Activated T-helper 1 cell treated with anti-CD3 and anti-CD28 coated beads, Interleukin-12 subunit alpha, Interleukin-12 subunit beta, Interleukin-2, Interleukin-4 antibody, amounts not matched to agents 30 ng/mL and 10 ng/mL and 1 ng/mL, durations not matched to agents 14 hours and 24 hours and 36 hours (primary cell): ENCODE results near the gene KIF25. TPM values are rescaled to one million over a fixed set of nuclear protein-coding genes. Genes with fewer than 3 reads are reported as not detected.

ENCODE experiments used
- DNase-seq: peaks from one replicate; pipeline ENCODE4 v3.0.0; 2021; ENCODE audit warnings: low spot score
- H3K27ac Mint-ChIP-seq: one replicate; pipeline ENCODE4 v1.8.0; 2021; ENCODE audit warnings: mild to moderate bottlenecking, mixed read lengths
- H3K27me3 Mint-ChIP-seq: one replicate; pipeline ENCODE4 v1.8.0; 2022; ENCODE audit warnings: mild to moderate bottlenecking, moderate library complexity, mixed read lengths; ENCODE audit not compliant: insufficient read depth
- H3K36me3 Mint-ChIP-seq: one replicate; pipeline ENCODE4 v1.8.0; 2021; ENCODE audit warnings: low read depth, mixed read lengths
- H3K4me1 Mint-ChIP-seq: one replicate; pipeline ENCODE4 v1.8.0; 2021; ENCODE audit warnings: low read depth, mixed read lengths
- H3K4me3 Mint-ChIP-seq: one replicate; pipeline ENCODE4 v1.8.0; 2021; ENCODE audit warnings: mild to moderate bottlenecking, moderate library complexity, mixed read lengths
- H3K9me3 Mint-ChIP-seq: one replicate; pipeline ENCODE4 v1.8.0; 2021; ENCODE audit warnings: mixed read lengths
- intact Hi-C: fragments of 100-400 bp; cut with micrococcal nuclease; formaldehyde crosslinking; loops from one replicate; pipeline ENCODE4 v1.15.1; 2024
- total RNA-seq: library from RNA; stranded (reverse); gene quantifications from 2 replicates; pipeline ENCODE4 v1.2.3, GENCODE V29; 2022

The KIF25 gene
- total RNA-seq, 1 donor from 2014 or later, result not detected

DNA sequence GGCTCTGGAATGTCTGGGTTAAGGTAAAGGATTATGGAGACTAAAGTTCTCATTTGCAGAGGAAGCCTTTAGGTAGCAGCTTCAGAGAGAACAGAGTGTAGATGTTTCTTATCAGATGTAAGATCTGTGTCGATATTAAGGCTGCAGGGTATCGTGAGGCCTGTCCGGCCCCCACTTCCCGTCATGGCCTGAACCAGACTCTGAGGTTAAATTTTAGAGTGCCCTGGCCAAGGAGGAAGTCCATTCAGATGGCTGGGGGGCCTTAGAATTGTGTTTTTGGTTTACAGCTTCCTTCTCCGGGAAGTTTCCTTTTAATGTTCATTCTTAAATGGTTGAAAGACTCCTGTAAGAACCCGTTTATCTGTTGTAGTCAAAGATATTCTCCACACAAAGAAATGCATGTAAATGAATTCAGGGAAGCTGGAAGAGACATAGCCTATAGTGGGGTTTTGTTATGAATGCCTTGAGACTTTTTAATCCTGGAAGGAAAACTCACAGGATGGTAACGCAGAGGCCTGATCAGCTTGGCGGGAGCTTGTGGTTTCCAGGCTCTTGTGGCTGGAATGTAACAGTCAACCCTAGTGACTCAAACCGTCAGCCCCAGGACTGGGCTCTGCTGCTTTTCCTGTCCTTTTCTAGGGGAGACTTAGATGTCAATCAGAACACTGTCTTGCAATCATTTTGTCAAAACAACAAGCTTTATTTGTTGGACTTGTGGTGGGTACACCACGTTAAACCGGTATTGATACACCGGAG is 34.7 kb downstream of the KIF25 start:
- no peak overlapping the region for H3K4me3 Mint-ChIP-seq
- H3K27me3 Mint-ChIP-seq, result no peaks in the 10 kb centered on the region
- H3K27ac Mint-ChIP-seq, result no peak overlapping the region
- no peaks in the 10 kb centered on the region for H3K36me3 Mint-ChIP-seq
- H3K9me3 Mint-ChIP-seq, result no peaks in the 10 kb centered on the region
- intact Hi-C loops, result no loop called here
- H3K4me1 Mint-ChIP-seq, result peaks cover 12% of the 10 kb centered on the region
- no peak for DNase-seq

DNA sequence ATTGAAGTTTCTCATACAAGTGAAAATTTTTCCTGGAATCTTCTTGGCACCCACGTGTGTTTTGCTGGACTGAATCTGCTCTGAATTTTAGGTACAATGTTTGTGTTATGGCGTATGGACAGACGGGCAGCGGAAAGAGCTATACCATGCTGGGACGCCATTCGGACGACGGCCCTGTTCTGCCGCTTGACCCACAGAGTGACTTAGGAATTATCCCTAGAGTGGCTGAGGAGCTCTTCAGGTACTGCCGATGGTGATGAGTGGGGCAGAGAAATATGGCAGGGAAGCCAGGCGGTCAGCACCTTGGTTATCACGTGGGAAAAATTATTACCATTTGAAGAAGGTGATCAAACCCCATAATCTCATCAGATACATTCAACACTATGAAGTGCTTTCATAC is 36.3 kb downstream of the KIF25 start:
- H3K4me3 Mint-ChIP-seq, result no peak overlapping the region
- no peak overlapping the region for H3K27ac Mint-ChIP-seq
- peaks cover 12% of the 10 kb centered on the region for H3K4me1 Mint-ChIP-seq
- H3K36me3 Mint-ChIP-seq, result no peaks in the 10 kb centered on the region
- no peak for DNase-seq
- peaks cover 6% of the 10 kb centered on the region for H3K9me3 Mint-ChIP-seq
- intact Hi-C loops, result no loop called here
- H3K27me3 Mint-ChIP-seq, result no peaks in the 10 kb centered on the region

DNA sequence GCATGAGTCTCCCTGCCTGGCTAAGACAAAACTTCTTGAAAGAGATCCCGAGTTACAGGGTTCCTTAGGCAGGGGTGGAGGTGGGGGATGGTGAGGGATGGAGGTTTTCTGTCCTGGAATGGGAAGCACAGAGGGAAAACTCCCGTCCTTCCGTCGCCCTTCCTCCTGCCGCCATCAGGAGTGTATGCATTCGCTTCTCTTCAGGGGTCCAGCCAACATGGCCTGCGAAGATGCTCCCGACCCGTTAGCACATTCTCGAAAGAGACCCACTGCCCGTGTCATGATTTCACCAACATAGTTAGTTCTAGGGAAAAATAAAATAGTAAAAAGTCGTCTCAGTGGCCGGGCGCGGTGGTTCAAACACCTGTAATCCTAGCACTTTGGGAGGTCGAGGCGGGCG is 37.1 kb downstream of the KIF25 start:
- H3K36me3 Mint-ChIP-seq, result no peaks in the 10 kb centered on the region
- no peak for DNase-seq
- peaks cover 12% of the 10 kb centered on the region for H3K4me1 Mint-ChIP-seq
- H3K27ac Mint-ChIP-seq, result no peak overlapping the region
- peaks cover 10% of the 10 kb centered on the region for H3K9me3 Mint-ChIP-seq
- H3K27me3 Mint-ChIP-seq, result no peaks in the 10 kb centered on the region
- intact Hi-C loops, result no loop called here
- peak overlapping the region; percentile 15 for H3K4me3 Mint-ChIP-seq

DNA sequence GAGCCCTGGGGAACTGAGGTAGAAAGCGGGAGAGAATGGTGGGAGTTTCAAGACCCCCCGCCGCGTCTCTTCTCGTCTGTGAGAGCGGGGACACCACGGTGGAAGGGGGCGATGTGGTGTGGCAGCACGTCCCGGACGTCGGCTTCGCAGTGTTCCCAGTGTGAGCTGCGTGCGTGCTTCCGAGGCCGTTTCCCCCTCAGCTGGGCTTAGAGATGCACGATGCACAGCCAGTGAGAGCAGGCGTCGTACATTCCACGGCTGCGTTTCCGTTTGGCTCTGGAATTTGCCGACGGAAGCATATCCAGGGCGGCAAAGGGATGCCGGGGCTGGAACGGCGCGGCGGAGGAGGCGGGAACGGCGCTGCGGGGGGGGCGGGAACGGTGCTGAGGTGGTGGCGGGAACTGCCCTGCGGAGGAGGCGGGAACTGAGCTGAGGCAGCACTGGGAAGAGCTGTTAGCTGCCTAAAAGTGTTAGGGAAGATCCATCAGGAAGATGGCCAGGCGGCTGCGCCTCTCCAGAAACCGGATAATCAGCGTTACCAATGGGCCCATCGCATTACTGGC is 37.7 kb downstream of the KIF25 start:
- Mint-ChIP-seq H3K4me3 (peak overlapping the region; percentile 49), H3K27me3 (no peaks in the 10 kb centered on the region), H3K4me1 (peaks cover 12% of the 10 kb centered on the region), H3K27ac (no peak overlapping the region), H3K36me3 (no peaks in the 10 kb centered on the region), H3K9me3 (peaks cover 15% of the 10 kb centered on the region)
- DNase-seq, result no peak
- intact Hi-C loops, result no loop called here

DNA sequence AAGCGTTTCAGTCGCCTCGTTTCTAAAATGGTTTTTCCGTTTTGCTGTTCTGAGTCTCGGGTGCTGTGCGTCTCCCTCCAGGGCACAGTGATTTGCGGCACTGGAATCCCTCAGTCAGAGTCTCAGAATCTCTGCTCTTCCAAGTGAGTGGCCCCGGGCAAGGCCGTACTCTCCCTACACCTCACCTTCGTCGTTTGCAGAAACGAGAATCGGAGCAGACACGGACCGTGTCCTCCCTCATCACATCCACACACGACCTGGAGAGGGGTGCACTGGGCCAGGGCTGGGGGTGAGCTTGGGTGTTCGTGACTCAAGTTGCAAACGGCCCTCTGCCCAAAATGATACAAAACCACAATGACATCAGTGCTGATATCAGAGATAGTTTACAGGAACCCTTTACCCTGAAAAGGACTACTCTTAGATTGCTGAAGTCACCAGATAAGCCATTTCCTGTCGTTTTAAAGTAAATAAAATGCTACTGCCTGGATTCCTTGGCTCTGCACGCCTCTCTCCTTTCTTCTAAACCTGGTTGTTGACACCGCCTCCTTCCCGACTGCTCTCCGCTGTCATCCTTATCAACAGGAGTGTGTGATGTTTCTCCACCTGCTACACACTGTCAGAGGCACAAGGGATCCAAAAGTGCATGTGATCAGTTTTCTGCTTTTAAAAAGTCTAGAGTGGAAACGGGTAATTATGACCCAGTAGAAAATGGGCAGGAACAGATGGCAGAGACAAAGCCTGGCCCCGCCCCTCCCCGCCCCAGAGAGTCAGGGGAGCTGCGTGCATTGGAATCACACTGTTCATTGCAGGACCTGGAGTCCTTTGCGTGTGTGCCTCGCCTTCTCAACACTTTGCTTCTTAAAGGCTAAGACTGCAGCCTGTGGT is 38.4 kb downstream of the KIF25 start:
- Mint-ChIP-seq H3K36me3 (no peaks in the 10 kb centered on the region), H3K4me3 (peak overlapping the region; percentile 63), H3K4me1 (peaks cover 12% of the 10 kb centered on the region), H3K27me3 (no peaks in the 10 kb centered on the region), H3K9me3 (peaks cover 15% of the 10 kb centered on the region), H3K27ac (no peak overlapping the region)
- no peak for DNase-seq
- intact Hi-C loops, result no loop called here

DNA sequence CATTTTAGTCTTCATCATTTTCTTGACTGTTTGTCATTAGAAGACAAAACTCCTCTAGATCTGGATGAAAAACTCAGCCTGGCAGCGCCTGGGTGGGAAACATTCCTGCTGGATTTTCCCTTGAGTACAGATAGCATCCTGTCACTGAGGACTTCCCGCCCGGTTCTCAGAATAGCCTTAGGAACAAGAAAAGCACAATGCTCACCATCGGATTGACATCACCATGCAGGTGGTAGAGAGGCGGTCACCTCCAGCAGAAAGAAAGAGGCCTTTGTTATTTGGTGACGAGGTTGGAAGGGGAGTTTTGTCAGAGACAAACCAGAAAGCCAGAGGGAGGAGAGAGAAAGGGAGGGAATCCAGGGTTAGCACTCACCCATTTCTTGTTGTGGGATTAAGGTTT is 39.8 kb downstream of the KIF25 start:
- Mint-ChIP-seq H3K27me3 (no peaks in the 10 kb centered on the region), H3K9me3 (peaks cover 15% of the 10 kb centered on the region), H3K4me1 (peaks cover 12% of the 10 kb centered on the region), H3K36me3 (no peaks in the 10 kb centered on the region), H3K4me3 (no peak overlapping the region), H3K27ac (no peak overlapping the region)
- no peak for DNase-seq
- intact Hi-C loops, result no loop called here

DNA sequence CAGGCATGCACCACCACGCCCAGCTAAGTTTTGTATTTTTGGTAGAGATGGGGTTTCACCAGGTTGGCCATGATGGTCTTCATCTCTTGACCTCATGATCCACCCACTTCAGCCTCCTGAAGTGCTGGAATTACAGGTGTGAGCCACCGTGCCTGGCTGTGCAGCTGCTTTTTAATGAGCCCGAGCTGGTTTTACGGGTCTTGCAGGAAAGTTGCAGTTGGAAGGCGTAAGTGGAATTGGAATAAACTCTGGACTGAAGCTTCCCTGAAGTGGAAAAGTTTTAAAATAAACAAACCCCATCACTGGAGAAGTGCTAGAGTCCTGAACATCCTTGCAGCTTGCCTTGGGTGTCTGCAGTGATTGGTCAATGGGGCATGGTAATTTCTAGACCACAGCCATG is 40.4 kb downstream of the KIF25 start:
- Mint-ChIP-seq H3K9me3 (peaks cover 15% of the 10 kb centered on the region), H3K4me3 (no peak overlapping the region), H3K4me1 (peaks cover 12% of the 10 kb centered on the region), H3K27me3 (no peaks in the 10 kb centered on the region), H3K27ac (no peak overlapping the region), H3K36me3 (no peaks in the 10 kb centered on the region)
- no peak for DNase-seq
- intact Hi-C loops, result no loop called here

DNA sequence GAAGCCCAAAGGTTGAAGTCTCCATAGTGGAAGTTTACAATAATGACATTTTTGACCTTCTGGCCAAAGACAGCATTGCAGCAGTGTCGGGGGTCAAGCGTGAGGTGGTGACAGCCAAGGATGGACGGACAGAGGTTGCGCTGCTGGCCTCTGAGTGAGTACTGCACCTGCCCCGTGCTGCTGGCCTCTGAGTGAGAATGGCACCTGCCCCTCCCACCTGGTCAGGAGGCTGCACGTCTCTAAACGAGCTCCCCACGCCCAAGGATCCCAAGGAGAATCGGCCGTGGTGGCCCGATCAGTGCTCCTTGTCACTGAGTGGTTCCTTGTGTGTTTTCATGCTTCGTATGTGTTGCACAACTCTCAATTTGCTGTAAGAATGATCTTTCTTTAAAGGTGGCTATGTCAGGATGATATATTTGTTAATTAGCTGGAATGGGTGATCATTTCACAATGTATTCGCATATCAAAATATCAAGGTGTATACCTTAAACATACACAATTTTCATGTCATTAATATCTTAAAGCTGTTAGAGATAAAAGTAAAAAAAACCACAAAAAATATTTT is 41.2 kb downstream of the KIF25 start:
- H3K9me3 Mint-ChIP-seq, result peaks cover 15% of the 10 kb centered on the region
- no peak overlapping the region for H3K4me3 Mint-ChIP-seq
- no peak for DNase-seq
- H3K27me3 Mint-ChIP-seq, result no peaks in the 10 kb centered on the region
- no peak overlapping the region for H3K27ac Mint-ChIP-seq
- H3K4me1 Mint-ChIP-seq, result peaks cover 12% of the 10 kb centered on the region
- intact Hi-C loops, result no loop called here
- no peaks in the 10 kb centered on the region for H3K36me3 Mint-ChIP-seq

DNA sequence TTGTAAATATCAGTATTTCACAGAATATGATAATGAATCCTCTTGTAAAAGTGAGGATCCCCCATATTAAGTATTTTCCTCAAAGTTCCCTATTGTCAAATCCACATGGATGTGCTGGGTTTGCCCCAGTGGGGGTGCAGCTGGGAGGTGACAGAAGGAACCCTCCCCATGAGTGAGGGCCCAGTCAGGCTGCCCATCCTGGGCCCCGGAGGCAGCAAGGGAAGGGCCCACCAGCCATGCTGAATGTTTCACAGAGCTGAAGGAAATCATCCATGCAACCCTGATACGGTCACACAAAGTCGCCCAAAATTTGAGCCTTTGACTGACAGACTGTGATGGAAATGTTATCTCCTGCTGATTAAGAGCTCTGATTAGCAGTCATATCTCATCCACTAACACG is 41.8 kb downstream of the KIF25 start:
- intact Hi-C loops, result no loop called here

DNA sequence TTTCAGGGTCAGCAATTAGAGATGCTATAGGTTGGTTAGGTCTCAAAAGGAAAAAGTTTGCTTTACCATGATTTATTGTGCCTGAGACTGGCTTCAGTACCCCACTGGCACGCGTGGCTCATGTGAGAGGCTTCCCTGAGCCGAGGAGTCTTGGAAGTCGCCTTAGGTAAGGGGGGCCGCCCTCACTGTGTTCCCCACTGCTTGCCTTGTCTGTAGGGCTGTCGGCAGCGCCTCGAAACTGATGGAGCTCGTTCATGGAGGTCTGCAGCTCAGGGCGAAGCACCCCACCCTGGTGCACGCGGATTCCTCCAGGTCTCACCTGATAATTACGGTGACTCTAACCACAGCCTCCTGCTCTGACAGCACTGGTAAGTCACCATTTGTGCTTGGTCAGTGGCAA is 42.4 kb downstream of the KIF25 start:
- no peak for DNase-seq
- Mint-ChIP-seq H3K27me3 (no peaks in the 10 kb centered on the region), H3K9me3 (peaks cover 15% of the 10 kb centered on the region), H3K27ac (no peak overlapping the region), H3K36me3 (no peaks in the 10 kb centered on the region), H3K4me1 (peaks cover 12% of the 10 kb centered on the region), H3K4me3 (no peak overlapping the region)
- intact Hi-C loops, result no loop called here

More for the DNA sequence above, 41.8 kb downstream of the KIF25 start:
- no peaks in the 10 kb centered on the region for H3K27me3 Mint-ChIP-seq
- no peak overlapping the region for H3K4me3 Mint-ChIP-seq
- H3K36me3 Mint-ChIP-seq, result no peaks in the 10 kb centered on the region
- H3K4me1 Mint-ChIP-seq, result peaks cover 12% of the 10 kb centered on the region
- no peak for DNase-seq
- H3K27ac Mint-ChIP-seq, result no peak overlapping the region
- peaks cover 15% of the 10 kb centered on the region for H3K9me3 Mint-ChIP-seq

DNA sequence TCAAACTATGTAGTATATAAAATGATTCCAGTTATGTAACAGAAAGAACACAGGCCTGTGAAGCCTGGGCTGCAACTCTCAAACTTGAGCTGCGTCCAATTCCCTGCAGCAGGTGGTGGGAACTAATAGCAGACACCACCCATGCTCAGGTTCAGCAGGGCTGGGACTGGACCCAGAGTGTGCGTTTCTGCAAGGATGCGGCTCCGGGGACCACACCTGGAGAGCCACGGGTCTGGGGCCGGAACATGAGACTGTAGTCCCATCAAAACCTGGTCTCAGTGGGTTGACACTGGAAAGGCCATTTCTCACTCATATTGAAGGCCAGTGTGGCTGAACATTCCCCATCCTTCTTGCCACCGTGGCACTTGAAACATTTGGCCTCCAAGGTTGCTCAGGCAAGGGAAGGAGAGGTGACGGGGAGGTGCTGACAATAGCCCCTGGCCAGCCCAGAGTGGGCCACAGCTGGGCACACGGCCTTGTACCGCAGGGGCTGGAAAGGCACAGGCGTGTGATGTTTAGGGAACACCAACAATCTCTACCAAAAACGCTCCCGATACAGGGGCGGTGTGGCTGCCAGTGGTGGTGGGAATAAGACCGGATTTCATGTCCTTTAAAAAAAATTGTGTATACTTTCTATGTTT is 43.5 kb downstream of the KIF25 start:
- H3K27me3 Mint-ChIP-seq, result no peaks in the 10 kb centered on the region
- intact Hi-C loops, result no loop called here
- no peak for DNase-seq
- H3K36me3 Mint-ChIP-seq, result no peaks in the 10 kb centered on the region
- H3K9me3 Mint-ChIP-seq, result peaks cover 15% of the 10 kb centered on the region
- H3K27ac Mint-ChIP-seq, result no peak overlapping the region
- no peak overlapping the region for H3K4me3 Mint-ChIP-seq
- peaks cover 7% of the 10 kb centered on the region for H3K4me1 Mint-ChIP-seq

DNA sequence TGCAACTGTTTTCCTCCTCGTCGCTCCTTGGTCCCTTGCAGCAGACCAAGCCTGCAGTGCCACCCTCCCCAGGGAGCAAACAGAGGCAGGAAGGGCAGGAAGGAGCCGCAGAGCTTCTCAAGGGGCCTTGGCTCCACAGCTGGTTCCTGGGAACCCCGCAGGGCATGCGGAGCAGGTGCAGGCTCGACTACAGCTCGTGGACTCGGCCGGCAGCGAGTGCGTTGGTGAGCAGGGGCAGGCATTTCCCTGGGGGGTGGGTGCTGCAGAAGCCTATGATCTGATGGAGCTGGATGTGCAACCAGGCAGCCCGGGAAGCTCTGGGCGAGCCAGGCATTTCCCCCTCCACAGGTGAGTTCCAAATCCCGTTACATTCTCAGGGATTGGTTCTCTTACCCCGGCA is 44.5 kb downstream of the KIF25 start:
- no peak overlapping the region for H3K4me3 Mint-ChIP-seq
- no peaks in the 10 kb centered on the region for H3K36me3 Mint-ChIP-seq
- no peaks in the 10 kb centered on the region for H3K4me1 Mint-ChIP-seq
- DNase-seq, result no peak
- intact Hi-C loops, result no loop called here
- no peak overlapping the region for H3K27ac Mint-ChIP-seq
- no peaks in the 10 kb centered on the region for H3K27me3 Mint-ChIP-seq
- peaks cover 15% of the 10 kb centered on the region for H3K9me3 Mint-ChIP-seq
